D721Med (cell line): ENCODE results near the gene ADIPOR2.

Experiments used
- DNase-seq: peaks from one replicate; pipeline ENCODE4 v3.0.0; 2011; ENCODE audit warnings: low spot score; ENCODE audit not compliant: insufficient read length
- FAIRE-seq: peaks from 2 replicates; lab custom pipeline; 2011; peaks lifted over from hg19 to GRCh38; lab: Jason Lieb, UNC
- TF ChIP-seq, protein P1 (sequence below): IDR thresholded peaks from 2 replicates; pipeline ENCODE4 v1.5.1; 2012; ENCODE audit warnings: mild to moderate bottlenecking, control low read depth; ENCODE audit not compliant: insufficient read depth; ENCODE audit errors: missing control alignments

Gene ADIPOR2

DNA sequence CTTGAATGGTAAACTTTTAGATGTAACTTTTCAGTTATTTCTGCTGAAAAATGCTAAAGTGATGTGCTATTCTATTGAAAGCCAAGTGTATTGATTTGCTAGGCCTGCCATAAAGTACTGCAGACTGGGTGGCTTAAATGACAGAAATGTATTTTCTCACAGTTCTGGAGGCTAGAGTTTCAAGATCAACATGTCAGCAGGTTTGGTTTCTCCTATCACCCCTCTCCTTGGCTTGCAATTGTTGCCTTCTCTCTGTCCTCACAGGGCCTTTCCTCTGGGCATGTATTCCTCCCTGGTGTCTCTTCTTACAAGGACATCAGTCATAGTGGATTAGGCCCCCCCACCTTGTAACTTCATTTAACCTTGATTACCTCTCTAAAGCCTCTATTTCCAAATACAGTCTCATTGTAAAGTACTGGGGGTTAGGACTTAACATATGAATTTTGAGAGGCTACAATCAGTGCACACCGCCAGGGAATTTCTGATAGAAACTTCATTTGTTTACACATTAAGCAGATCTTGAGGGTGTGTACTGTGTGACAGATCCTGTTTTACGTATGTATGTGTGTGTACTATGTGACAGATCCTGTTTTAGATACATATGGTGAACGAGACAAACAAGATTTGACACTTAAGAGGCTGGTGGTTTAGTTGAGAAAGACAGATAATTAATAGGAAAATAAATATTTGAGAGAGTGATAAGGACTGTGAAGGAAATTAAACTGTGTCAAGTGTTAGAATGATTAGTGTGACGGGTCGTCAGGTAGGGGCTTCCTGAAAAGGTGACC lies 49.5 kb downstream of the ADIPOR2 start:
- FAIRE-seq (no peak), DNase-seq (no peak)
- TF ChIP-seq, protein P1, sequence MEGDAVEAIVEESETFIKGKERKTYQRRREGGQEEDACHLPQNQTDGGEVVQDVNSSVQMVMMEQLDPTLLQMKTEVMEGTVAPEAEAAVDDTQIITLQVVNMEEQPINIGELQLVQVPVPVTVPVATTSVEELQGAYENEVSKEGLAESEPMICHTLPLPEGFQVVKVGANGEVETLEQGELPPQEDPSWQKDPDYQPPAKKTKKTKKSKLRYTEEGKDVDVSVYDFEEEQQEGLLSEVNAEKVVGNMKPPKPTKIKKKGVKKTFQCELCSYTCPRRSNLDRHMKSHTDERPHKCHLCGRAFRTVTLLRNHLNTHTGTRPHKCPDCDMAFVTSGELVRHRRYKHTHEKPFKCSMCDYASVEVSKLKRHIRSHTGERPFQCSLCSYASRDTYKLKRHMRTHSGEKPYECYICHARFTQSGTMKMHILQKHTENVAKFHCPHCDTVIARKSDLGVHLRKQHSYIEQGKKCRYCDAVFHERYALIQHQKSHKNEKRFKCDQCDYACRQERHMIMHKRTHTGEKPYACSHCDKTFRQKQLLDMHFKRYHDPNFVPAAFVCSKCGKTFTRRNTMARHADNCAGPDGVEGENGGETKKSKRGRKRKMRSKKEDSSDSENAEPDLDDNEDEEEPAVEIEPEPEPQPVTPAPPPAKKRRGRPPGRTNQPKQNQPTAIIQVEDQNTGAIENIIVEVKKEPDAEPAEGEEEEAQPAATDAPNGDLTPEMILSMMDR = no peak

DNA sequence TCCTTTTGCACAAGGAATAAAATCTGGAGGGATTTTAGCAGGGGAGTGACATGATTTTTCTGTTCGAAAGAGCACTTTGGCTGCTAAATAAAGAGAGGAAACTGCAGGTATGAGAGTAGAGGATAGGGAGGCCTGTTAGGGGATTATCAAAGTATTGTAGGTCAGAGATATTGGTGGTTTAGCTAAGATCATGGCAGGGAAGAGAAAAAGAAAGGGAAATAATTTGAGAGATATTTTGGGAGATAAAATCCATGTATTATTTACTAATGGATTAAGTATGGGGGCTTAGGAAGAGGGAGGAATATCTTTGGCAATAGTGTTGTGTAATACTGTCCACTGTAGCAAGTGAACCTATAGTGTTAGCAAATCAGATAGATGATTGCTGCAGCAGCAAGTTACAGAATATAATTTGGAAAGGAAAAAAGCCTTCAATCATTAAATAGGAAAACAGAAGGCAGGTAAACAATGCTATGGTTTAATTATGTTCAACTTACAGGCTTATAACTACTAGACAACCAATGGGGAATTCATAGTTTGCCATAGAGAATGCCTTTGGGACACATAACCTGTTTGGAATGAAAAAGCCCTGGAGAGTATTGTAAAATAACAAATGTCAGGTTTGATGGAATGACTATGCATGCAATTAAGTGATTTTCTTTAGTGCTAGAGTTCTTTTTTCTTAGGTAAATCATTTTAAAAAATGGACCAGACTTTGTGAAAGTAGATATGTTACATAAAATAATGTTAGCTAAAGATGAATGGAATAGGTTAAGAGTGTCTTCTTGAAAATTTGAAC lies 50.5 kb downstream of the ADIPOR2 start:
- DNase-seq (no peak), FAIRE-seq (no peak)
- TF ChIP-seq, protein P1 = no peak

DNA sequence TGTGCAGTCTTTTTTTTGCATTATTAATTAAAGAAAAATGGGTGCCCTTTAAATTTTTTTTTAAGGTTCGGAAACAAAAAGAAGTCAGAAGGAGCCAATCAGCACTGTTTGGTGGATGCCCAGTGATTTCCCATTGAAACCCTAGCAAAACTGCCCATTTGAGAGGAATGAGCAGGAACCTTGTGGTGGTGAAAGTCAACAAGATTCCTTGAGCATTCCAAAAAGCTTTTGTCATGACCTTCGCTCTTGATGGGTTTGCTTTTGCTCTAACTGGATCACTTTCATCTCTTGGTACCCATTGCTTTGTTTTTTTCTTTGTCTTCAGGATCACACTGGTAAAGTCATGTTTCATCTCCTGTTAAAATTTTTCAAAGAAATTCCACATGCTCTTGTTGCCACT lies 54.1 kb downstream of the ADIPOR2 start:
- no peak for DNase-seq
- FAIRE-seq = no peak
- TF ChIP-seq, protein P1 = no peak

DNA sequence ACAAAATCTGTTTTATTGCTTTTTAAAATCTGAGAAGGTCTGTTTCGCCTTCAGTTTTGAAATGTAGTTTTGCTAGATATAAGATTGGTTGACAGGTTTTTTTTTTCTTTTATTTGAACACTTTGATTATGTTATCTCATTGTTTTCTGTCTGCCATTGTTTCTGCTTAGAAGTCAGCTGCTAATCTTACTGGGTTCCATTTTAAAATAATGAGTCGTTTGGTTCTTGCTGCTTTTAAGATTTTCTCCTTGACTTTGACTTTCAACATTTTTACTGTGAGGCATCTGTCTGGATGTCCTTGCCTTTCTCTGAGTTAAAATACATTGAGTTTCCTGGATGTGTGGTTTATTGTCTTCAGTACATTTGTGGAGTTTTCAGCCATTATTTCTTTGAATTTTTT lies 56.7 kb downstream of the ADIPOR2 start:
- DNase-seq (no peak), FAIRE-seq (no peak)
- TF ChIP-seq, protein P1 = no peak

DNA sequence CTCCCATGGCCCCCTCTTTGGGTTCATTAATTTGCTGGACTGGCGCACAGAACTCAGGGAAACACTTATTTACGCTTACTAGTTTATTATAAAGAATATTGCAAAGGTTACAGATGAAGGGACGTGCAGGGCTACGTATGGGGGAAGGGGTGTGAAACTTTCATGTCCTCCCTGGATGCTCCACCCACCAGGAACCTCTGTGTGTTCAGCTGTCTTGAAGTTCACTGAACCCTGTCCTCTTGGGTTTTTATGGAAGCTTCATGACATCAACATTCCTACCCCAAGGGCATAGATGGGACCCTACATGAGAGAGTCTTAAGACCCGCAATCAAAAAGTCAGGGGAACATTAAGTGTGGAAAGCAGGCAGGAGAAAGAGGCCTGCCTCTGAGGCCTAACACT lies 58.1 kb downstream of the ADIPOR2 start:
- DNase-seq (no peak), FAIRE-seq (no peak)

DNA sequence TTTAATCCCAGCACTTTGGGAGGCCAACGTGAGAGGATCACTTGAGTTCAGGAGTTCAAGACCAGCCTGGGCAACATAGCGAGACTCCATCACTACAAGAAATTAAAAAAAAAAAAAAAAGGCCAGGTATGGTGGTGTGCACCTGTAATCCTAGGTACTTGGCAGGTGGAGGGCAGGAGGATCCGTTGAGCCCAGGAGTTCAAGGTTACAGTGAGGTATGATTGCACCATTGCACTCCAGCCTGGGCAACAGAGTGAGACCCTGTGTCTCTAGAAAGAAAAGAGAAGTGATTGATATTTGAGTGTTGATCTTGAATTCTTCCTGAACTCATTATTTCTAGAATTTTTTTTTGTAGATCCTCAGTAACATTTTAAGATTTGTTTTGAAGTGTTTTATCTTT lies 59.4 kb downstream of the ADIPOR2 start:
- FAIRE-seq = no peak
- DNase-seq = no peak
- TF ChIP-seq, protein P1 = no peak

More for the DNA sequence above, 58.1 kb downstream of the ADIPOR2 start:
- TF ChIP-seq, protein P1 = no peak
